HG03196 (cell line): ENCODE measurements around the gene KIF21B.
"Not testable (repeated sequence)": the region's sequence is repeated elsewhere in the genome, so short reads cannot be mapped to it uniquely, and the experiment has no call there.

Source experiments
- ATAC-seq: cut with Tn5 transposase; IDR thresholded peaks from one replicate; pipeline ENCODE4 v1.9.1; 2021; ENCODE audit not compliant: unreplicated experiment

The KIF21B gene

DNA sequence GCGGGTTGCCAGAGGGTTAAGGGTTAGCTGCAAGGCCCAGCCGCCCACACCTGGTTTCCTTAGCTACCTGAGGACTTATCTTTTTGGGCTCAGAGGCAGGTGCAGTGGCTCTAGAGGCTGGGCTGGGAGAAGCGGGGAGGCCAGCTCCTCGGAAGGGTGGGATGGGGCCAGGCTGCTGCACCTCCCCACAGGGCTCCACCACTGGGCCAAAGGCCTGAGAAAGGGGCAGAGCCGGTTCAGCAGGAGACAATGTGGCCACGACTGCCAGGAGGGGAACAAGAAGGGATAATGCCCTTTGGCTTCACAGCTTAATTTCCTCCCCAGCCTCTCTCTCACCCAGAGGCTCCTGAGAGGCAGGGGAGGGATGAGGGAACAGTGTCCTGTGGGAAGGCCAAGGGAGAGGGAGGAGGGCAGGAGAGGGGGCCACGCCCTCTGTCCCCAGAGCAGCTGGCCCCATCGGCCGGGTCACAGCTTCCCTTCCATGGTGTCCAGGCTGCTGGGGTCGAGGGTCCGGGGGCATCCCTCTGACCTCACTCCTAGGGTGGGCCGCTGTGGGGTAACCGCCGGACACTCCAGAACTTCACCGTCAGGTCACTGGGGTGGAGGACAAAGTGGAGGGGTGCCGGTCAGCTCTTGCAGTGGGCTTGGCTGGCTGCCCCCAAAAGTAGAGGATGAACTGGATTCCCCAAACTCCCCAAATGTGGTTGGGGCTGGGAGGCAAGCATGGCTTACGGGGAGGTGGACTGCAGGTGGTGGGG, 50.4 kb downstream of the KIF21B start:
- ATAC-seq: no peak

DNA sequence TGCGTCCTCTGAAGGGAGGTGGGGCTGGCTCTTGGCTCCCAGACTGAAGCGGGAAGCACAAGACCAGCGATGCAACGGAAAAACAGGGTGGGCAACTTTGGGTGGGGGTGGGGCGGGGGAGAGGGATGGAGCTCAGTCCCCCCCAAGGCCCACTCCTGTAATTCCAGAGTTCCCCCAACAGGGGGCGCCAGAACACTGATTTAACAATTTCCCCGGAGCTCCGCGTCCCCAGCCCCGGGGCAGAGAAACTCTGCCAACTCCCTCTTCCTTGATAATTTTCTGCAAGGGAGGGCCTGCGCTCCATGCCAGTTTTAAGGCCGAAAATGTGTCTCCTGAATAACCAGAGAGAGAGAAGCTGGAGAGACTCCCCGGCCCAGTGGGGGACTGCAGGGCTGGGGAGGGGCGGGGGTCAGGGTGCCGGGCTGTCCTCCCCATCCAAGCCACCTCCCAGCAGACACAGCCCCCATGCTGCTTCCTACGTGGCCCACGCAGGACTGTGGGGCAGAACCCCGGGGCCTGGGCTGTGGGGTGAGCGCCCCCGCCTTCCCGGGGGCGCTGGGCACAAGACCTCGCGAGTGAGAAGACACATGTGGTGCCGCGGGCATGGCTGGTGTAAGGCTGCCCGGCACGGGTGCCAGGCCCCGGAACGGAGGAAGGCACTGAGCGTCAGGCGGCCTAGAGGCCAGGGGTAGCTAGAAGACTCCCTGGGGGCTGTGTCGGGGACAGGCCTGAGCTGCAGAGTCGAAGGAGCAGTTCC, 51.4 kb downstream of the KIF21B start:
- ATAC-seq: no peak

DNA sequence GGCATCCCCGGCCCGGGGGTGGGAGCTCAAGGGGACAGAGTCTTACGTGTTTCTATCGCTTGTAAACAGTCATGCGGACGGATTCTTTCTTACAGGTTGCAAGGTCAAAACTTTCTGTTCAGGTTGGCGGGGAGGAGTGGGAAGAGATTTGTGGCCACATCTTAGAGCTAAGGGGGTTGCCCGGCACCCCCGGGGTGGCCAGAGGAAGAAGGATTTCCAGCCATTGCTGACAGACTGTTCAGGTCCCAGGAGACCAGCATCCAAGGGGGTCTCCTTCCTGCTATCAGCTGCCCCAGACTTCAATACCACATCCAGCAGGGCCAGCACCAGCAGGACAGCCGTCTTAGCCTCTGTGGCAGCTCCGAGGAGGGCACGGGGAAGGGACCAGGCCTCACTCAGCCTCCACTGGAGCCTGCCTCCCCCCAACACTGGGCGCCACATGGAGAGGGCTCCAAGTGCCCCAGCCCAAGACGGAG, 52.0 kb downstream of the KIF21B start:
- ATAC-seq: no peak

DNA sequence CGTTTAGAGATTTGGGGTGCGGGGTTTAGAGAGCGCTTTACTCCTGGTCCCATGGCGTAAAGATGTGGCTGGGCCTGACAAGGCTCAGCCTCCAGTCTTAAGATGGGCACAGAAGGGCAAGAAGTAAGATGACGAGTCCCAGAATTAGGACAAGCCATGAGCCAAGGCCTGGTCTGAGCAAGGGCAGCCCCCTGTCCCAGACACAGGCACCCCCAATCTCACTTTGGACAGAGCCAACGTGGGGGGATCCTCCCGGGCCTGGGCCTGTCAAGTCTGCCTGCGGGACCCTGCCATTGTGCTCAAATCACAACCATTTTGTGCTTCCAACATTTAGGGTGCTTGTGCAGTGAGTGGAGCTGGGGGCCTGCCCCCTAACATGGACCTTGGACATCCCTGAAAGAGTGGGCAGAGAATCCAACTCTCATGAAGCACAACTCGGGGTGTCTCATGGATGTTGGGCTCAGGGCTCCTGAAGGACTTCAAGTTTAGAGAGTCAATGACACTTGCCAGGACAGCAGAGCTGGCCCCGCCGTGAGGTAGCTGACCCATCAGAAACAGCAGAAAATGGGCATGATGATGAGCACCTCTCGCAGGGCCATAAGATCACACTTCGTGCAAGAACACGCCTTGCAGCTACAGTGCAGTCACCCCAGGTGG, 52.6 kb downstream of the KIF21B start:
- ATAC-seq: no peak

DNA sequence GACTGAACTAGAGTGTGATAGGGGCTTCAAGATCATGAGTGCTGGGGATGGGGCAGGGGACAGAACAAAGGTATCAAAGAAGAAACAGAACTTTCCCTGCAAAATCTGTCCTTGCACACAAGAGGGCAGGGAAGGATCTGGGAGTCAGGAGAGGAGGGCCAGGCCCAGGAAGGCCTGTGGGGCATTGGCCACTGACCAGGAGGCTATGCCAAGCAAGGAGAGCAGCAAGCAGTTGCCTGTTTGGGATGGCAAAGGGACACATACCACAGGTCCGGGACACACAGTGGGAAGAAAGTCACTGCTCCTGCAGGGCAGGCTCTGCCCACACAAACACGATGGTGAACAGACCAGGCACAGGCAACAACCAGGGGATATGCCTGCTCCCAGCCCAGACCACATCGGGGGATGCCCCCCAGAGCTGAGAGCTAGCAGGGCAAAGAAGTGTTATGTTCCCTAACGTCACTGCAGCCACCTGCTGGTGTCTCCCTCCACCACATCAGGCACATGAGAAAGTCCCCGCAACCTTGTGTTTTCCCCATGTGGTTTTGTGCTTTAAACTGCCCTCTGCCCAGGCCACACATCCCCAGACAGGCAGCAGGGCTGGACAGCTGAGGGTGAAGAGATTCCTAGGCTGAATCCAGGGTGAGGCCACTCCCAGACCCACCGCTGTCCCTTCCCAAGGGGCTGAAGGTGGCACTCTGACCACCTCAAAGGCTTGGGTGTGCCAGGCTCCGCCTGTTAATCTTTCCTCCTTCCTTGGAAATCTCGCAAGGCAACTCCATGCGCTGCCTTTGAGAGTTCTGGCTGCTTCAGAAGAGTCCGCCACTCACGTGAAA, 53.6 kb downstream of the KIF21B start:
- peak; percentile 64 for ATAC-seq

DNA sequence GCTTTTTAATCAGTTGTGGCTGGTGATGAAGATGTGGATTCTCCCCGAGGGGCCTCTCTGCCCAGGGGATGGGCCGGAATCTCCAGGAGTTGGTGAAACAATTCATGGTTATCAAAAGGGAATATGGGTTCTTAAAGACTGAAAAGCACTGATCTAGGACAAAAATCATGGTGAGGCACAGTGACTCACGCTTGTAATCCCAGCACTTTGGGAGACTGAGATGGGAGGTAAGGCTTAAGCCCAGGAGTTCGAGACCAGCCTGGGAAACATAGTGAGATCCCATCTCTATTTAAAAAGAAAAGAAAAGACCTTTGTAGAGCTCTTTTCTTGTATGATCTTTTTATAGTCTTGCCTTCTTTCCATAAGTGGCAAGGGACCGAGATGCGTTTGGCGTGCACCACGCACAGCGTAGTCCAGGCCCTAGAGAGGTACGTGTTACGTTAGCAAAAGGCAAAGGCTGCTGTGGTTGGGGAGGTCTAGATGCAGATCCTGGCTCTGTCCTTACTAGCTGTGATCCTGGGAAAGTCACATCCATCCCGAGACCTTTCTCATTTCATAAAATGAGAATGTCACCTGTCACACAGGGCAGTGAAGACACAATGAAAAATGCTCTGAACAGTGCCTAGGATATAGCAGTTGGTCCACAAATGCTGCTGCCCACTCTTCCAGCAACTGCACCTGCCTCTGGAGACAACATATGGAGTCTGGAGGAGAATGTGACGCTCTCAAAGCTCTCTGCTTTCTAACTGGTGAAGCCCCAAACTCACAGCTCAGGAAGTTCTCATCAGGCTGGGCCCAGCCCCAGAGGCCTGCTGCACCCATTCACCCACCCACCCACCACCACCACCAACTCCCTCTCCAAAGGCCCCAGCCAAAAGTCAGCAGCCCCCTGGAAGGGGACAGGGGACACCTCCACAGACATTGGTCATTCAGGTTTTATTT, 54.8 kb downstream of the KIF21B start:
- no peak for ATAC-seq

DNA sequence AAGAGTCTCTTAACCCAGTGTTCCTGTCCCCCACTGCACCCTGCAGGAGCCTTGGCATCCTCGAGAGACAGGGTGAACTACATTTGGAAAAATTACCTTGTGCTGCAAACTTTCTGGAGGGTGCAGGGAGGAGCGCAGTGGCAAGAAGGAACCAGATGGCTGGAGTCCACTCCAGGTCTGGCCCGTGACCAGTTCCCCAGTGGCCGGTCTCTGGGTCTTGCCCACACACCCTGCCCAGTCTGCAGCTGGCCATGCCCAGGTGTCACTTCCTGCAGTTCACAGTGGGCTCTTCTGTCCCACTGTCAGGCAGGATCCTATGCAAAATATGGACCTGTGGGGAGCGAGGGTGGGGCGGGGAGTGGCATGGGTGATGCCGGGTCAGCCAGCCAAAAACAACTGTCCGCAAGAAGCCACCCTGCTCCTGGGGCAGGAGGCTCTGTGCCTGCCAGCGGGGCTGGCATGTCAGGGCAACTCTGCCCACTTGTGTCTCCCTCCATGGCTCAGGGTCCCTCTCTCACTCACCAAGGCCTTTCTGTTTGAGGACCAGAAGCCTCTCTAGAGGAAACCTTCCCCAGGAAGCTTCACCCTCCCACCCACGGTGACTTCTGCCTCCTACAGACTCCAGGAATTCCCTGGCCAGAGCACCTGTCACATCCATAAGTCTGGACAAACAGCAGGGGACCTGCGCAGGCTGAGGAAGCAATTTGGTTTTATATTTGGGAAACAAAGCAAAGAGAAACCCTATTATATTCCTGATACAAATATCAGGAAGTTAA, 55.6 kb downstream of the KIF21B start:
- ATAC-seq: no peak

DNA sequence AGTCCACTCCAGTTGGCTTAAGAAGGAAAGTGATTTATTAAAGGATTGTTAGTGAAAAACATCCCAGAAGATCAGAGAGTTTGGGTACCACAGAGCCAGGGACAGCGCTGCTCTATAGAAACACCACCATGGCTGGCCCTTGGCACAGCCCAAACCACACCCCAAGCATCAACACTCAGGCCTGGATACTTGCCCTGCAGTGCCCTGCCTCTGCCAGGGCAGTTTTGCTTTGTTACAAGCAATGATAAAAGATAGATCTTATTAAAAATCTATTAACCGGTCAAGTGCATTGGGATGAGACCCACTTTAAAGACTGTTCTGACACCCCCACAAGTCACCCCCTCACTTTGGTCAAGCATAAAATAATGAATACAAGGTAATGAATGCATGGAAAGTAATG, 56.6 kb downstream of the KIF21B start:
- ATAC-seq: no peak

DNA sequence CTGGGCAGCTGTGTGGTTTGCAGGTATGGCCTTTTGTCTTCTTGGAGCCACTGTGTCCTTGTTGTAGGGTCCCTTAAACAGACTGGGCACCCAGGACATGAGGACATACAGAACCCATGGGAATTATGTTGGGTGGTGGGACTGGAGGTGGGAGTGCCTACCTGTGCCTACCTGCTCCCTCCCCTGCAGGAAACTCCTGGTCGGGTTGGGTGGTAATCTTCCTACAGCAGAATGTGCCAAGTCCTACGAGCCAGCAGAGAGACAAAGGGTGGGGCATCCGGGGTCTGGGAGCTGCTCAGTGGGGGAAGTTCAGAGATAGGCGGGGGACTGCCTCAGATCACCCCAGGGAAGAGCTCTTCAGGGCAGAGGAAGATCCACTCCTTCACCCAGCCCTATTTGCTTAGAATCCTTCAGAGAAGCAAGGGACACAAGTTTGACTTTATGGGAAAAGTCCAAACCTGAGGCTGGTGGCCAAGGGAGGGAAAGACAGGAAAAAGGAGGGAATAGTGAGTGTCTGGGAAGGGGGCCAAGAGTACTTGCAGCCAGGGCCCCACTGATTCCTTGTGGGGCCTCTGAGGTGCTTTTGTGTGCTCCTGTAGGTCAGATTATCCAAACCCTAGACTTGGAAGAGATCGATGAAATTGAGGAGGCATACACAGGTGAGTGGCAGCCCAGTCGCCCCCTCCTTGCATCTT, 58.3 kb downstream of the KIF21B start:
- ATAC-seq: no peak

DNA sequence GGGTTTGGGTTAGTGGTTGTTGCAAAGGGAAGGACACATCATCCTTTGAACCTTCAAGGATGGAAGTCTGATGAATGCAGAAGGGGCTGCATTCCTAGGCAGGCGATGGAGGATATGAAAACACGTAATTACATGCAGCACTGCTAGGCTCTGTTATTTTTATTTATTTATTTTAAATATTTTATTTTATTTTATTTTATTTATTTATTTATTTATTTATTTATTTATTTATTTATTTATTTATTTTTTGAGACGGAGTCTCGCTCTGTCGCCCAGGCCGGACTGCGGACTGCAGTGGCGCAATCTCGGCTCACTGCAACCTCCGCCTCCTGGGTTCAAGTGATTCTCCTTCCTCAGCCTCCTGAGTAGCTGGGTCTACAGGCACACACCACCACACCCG, 59.6 kb downstream of the KIF21B start:
- ATAC-seq: not testable (repeated sequence)

DNA sequence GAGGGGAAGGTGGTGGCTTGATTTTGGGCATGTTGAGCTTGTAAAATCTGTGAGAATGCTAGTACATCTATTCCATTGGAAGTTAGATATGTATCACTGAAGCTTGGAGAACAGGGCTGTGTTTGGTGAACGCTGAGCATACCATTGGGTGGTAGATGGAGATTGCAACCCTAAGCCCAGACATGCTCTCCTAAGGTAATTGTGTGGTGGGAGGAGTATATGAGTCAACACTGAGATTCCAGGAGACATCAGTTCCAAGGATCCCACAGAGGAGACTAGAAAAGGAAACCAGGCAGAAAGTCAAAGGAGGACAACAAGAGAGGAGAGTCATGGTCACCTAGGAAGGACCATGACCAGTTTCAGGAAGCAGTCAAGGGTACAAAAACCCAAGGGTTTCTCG, 60.4 kb downstream of the KIF21B start:
- ATAC-seq: no peak

DNA sequence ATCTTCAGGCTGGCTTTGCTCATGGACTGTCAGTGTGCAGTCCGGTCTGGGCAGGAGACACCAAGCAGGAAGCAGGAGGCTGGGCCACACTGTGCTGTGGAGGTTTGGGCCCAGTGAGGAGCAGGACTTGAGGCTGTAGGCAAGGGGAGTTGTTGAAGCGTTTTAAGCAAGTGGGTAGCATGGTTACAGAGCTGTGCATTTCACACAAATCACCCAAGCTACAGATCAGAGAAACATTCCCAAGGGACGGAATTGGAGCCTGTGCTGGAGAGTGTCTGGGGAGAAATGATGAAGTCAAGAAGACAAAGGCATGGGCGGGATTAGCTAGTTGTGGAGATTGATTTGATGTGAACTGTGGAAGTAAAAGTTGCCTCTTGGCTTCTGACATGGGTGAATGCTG, 60.9 kb downstream of the KIF21B start:
- no peak for ATAC-seq

DNA sequence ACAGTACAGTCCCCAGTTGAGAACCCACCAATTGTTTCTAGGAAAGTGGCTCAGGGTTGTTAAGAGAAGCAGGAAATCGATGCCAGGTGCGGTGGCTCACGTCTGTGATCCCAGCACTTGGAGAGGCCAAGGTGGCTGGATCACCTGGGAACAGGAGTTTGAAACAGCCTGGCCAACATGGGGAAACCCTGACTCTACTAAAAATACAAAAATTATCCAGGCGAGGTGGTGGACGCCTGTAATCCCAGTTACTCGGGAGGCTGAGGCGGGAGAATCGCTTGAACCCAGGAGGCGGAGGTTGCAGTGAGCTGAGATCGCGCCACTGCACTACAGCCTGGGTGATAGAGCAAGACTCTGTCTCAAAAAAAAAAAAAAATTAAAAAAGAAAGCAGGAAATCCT, 61.4 kb downstream of the KIF21B start:
- not testable (repeated sequence) for ATAC-seq

DNA sequence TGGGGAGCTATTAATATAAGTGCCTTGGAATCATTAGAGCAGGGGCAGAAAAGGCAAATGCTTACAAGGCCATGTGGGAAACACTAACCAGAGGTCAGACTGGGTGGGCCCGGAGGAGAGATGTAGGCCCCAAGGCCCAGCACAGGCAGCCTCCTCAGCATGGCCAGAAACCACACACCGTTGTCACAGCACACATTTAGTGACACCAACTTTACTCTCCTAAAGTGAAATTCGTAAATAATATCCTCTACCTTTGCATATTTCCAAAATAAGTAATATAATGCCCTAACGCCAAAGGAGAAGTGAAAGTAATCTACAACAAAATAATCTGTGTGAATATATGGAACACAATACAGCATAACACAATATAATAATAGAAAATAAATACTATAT, 62.6 kb downstream of the KIF21B start:
- no peak for ATAC-seq

DNA sequence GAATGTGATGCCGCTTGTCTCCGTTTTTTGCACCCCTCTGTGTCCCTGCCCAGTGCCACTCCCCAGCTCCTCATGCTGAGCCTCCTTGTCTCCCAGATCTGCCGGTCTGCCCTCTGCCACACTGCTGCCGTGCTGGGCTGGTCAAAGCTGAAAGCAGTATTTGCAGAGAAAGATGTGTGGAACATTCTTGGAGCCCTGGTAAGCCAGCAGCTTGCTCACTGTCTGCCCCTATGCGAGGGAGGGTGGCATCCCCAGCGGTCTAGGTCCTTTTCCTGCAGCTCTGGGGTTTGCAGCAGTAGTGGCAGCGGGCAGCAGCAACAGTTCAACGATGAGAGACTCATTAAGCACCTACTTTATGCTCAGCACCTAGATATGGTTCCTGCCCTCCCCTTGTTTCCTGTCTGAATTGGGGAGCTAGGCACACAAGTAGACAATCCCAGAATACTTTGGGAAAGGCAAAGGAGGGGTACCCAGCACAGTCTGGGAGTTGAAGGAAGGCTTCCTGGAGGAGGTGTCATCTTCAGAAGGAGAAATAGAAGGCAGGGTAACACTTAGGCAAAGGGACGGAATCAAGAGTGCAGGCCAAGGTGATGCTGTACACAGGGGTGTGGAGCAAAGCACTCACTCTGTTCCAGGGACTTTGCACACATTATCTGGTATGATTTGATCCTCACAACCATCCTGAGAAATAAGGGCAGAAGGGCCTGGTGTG, 63.1 kb downstream of the KIF21B start:
- no peak for ATAC-seq

DNA sequence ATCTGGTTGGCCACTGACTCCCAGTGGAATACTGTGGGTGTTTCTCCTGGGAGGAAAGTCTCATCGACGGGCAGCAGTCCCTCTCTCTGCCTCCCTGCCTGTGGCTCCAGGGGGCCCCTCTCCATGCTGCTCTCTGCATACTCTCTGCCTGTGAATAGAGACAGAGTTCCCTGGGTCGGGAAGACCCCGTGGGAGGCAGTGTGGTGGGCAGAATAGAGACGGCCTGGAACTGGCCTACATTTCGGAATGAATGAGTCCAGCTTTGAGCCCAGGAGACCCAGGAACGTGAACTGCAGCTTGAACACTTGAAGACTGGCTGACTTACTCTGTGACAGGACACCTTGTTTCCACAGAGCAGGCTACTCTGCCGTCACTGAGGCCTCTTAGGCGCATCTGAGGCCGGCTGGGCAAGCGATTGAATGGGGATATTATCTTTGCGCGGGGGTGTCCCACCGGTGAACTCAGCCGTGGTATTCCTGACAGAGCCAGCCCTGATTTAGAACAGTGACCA, 64.0 kb downstream of the KIF21B start:
- no peak for ATAC-seq

DNA sequence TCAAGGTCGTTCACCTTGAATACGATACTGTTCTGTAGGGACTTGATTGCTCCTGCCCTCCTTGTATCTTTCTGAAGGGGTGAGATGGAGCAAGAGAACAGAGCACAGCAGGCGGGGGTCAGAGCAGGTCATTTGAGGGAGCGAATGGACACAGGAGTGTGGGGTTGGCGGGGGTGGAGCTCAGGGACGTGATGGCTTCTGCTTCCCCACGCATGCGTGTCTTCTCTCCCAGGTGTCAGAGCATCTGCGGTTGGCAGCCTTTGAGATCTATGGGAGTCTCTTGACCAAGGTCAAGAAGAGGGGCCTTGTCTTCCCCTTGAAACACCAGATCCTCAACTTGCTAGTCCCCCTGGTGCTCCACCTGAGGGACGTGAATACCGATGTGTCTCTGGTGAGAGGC, 64.9 kb downstream of the KIF21B start:
- ATAC-seq: no peak

DNA sequence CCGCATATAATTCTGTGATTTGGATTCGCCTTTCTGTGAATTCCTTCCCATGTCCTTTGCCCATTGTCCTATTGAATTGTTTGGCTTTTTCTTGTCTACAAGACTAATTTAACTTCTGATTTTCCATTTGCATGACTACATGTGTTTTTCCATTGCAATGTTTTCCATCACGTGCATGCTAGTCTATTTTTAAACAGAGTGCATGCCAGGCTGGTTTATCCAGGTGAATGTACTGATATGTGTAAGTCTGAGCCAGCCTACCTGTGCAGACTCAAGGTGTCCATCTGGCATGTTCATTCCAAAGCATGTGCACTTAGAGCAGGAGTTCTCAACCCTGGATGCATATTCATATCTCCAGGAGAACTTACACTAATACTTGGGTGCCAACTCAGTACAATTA, 69.1 kb downstream of the KIF21B start:
- no peak for ATAC-seq
